Activated CD8-positive, alpha-beta T cell treated with anti-CD3 and anti-CD28 coated beads for 36 hours (primary cell): ENCODE measurements around the gene TMEM98. TPM values are rescaled to one million over a fixed set of nuclear protein-coding genes. Genes with fewer than 3 reads are reported as not detected.
A peak's percentile ranks its signal among the peaks of the same experiment; 100 is the strongest.

ENCODE experiments used
- ATAC-seq: fragments of 200-7000 bp; cut with Tn5 transposase; one replicate; pipeline ENCODE4 v1.10.0; 2021; ENCODE audit warnings: mild to moderate bottlenecking, moderate library complexity
- CTCF ChIA-PET: fragments of 350-600 bp; sonication (Branson Sonifier 250); formaldehyde crosslinking; loops from one replicate; lab custom pipeline; 2021; ENCODE audit warnings: antibody characterized with exemption; lab: Charles Lee
- POLR2A ChIA-PET: fragments of 350-600 bp; sonication (Branson Sonifier 250); formaldehyde crosslinking; loops from one replicate; lab custom pipeline; 2021; ENCODE audit warnings: antibody characterized with exemption; lab: Charles Lee
- DNase-seq: peaks from one replicate; pipeline ENCODE4 v3.0.0-alpha.2; 2020
- H3K27ac Mint-ChIP-seq: one replicate; pipeline ENCODE4 v1.8.0; 2021; ENCODE audit warnings: mild to moderate bottlenecking, mixed read lengths
- H3K27me3 Mint-ChIP-seq: one replicate; pipeline ENCODE4 v1.8.0; 2021; ENCODE audit warnings: mixed read lengths
- H3K36me3 Mint-ChIP-seq: one replicate; pipeline ENCODE4 v1.8.0; 2021; ENCODE audit warnings: low read depth, mixed read lengths
- H3K4me1 Mint-ChIP-seq: one replicate; pipeline ENCODE4 v1.8.0; 2021; ENCODE audit warnings: low read depth, mixed read lengths
- H3K4me3 Mint-ChIP-seq: one replicate; pipeline ENCODE4 v1.8.0; 2021; ENCODE audit warnings: mild to moderate bottlenecking, moderate library complexity, mixed read lengths
- H3K9me3 Mint-ChIP-seq: one replicate; pipeline ENCODE4 v1.8.0; 2021; ENCODE audit warnings: mixed read lengths
- CTCF ChIP-seq: fragments of 200-600 bp; IDR thresholded peaks from one replicate; pipeline ENCODE4 v1.8.0; 2022; ENCODE audit warnings: antibody characterized with exemption, mild to moderate bottlenecking
- intact Hi-C: fragments of 100-400 bp; cut with micrococcal nuclease; formaldehyde crosslinking; loops from one replicate; pipeline ENCODE4 v1.10.0; 2022
- total RNA-seq, 2 experiments: library from RNA; stranded (reverse); gene quantifications; one replicate each; pipeline ENCODE4 v1.2.3, GENCODE V29; 2021

TMEM98 gene
- total RNA-seq, 2 experiments from 2014 or later = not detected

DNA sequence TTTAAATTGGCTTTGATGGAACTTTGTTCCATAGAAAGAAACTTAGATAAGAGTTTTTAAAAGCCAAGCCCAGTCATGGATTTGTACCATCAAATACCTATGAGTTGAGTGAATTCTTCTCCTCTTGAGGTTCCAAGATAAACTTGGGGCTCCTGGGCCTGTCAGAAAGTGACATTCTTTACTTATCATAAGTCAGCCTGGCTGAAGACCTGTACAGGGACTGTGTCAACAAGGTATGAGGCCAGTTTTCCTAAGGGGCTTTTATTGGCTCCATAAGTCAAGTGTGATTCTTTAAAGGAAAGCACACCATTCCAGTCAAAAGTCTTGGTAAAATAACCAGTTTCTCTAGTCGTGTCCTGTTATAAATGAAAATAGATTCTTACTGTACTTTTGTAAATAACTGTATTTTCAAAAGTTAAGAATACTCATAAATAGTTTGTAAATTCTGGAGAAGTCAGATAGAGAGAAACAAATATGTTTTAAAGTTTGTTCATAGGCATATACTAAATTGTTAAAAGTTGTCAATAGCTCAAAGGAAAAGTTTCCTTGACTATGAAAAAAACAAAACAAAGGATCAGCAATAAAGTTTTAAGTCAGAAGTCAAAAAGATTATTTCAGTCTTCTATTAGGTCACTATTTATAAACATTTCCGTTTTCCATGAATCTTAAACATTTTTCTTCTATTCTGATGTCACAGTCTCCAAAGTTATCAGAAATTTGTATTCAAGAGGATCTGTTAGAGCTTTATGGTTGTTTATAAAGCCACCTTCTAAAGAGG is 28.5 kb upstream of the TMEM98 start:
- DNase-seq = no peak
- peaks cover 9% of the 10 kb centered on the region for H3K4me1 Mint-ChIP-seq
- intact Hi-C loops = no loop called here
- ChIA-PET POLR2A (no interaction called here), CTCF (interaction anchor here (0.9 to 1.2 kb wide), 2 partner anchors 22 to 42 kb away, joined by 3 to 5 read pairs; no protein-coding TSS in a partner anchor)
- H3K9me3 Mint-ChIP-seq = no peaks in the 10 kb centered on the region
- H3K36me3 Mint-ChIP-seq = no peaks in the 10 kb centered on the region
- no peak overlapping the region for H3K27ac Mint-ChIP-seq
- ATAC-seq = no peak
- no peak overlapping the region for H3K4me3 Mint-ChIP-seq
- no peak for TF ChIP-seq CTCF
- peaks cover 14% of the 10 kb centered on the region for H3K27me3 Mint-ChIP-seq

- no peak overlapping the region for H3K4me3 Mint-ChIP-seq
- intact Hi-C loops = no loop called here
Measured at GRCh38 chr17:32901743-32902142, 26.2 kb upstream of the TMEM98 start.

DNA sequence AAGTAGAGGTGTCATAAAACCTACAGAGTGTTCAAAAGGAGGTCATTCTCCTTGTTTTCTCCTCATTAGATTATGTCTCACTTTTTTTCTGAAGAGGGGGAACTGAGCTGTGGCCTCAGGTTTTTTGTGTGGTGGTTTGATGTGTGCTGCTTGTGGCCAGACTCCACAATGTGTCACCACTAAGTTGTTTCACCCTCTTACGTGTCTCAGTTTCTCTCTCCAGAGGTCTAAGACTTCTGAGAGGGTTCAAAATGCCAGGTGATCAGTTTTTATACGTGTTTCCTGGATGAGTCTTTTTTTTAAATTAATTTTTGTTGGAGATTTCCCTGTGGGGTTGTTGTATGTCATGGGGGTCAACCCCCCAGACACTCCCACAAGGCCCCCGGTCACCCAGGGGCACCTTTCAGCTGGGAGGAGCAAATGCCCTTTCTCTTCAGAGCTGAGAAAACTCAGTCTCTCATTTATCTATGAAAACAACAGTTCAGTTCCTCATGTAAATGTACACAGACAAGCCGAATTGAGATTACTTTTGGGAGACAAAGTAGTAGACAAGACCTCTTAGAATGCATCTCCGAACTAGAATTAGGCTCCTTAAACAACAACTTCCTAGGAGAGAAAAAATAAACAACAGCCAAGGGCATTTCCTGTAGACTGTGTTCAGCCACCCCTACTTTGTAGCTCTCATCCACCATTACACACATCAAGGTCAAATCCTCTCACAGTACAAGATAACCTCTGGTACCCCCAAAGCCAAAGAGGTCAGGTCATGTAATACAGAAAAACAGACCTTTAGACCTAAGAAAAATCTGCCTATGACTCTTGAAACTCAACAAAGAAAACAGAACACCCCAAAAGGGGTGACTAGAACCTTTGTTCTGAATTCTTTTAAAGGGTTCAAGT is 23.9 kb upstream of the TMEM98 start:
- POLR2A ChIA-PET = interaction anchor here (1.1 kb wide), 1 partner anchor 11 kb away, joined by 3 read pairs; no protein-coding TSS in a partner anchor
- Mint-ChIP-seq H3K4me1 (peaks cover 13% of the 10 kb centered on the region), H3K4me3 (no peak overlapping the region), H3K36me3 (no peaks in the 10 kb centered on the region), H3K9me3 (no peaks in the 10 kb centered on the region), H3K27ac (peak overlapping the region; percentile 54), H3K27me3 (peaks cover 14% of the 10 kb centered on the region)
- intact Hi-C loops = no loop called here
- no peak for TF ChIP-seq CTCF
- CTCF ChIA-PET = interaction anchor here (1.1 to 2.0 kb wide), 3 partner anchors 22 to 27 kb away, joined by 4 to 11 read pairs (median 5); partner anchors contain the start of gene MYO1D
- ATAC-seq (peak; percentile 89), DNase-seq (peak; percentile 62)

More at GRCh38 chr17:32901743-32902142, 26.2 kb upstream of the TMEM98 start:
- Mint-ChIP-seq H3K27me3 (peaks cover 24% of the 10 kb centered on the region), H3K27ac (no peak overlapping the region), H3K9me3 (no peaks in the 10 kb centered on the region), H3K4me1 (peaks cover 13% of the 10 kb centered on the region), H3K36me3 (no peaks in the 10 kb centered on the region)
- ChIA-PET CTCF (interaction anchor here (0.9 kb wide), 1 partner anchor 34 kb away, joined by 3 read pairs; no protein-coding TSS in a partner anchor), POLR2A (no interaction called here)
- ATAC-seq = no peak
- DNase-seq = no peak
- TF ChIP-seq CTCF = no peak

GRCh38 chr17:32904891-32905290 is 23.1 kb upstream of the TMEM98 start:
- ATAC-seq (no peak), DNase-seq (no peak)
- no peak for TF ChIP-seq CTCF
- CTCF ChIA-PET = interaction anchor here (1.6 to 2.0 kb wide), 2 partner anchors 23 to 27 kb away, joined by 4 to 11 read pairs; partner anchors contain the start of gene MYO1D
- Mint-ChIP-seq H3K36me3 (no peaks in the 10 kb centered on the region), H3K27ac (no peak overlapping the region), H3K9me3 (no peaks in the 10 kb centered on the region), H3K27me3 (peaks cover 14% of the 10 kb centered on the region), H3K4me1 (peaks cover 13% of the 10 kb centered on the region), H3K4me3 (no peak overlapping the region)
- intact Hi-C loops = no loop called here
- POLR2A ChIA-PET = interaction anchor here (1.1 kb wide), 1 partner anchor 10 kb away, joined by 3 read pairs; no protein-coding TSS in a partner anchor
